Gastroesophageal sphincter (tissue), 2 donors: ENCODE data around the gene ZNF723.

ENCODE experiments used
- POLR2A ChIP-seq, 2 donors: fragments of 450-650 bp; IDR thresholded peaks; one replicate each; pipeline ENCODE4 v1.6.1; 2017; ENCODE audit warnings: antibody characterized with exemption in 2 of 2, mild to moderate bottlenecking in 2 of 2, moderate library complexity in 1 of 2
- POLR2AphosphoS5 ChIP-seq: sonication (generic); formaldehyde crosslinking; IDR thresholded peaks from one replicate; pipeline ENCODE4 v1.6.1; 2017; ENCODE audit warnings: antibody characterized with exemption

DNA sequence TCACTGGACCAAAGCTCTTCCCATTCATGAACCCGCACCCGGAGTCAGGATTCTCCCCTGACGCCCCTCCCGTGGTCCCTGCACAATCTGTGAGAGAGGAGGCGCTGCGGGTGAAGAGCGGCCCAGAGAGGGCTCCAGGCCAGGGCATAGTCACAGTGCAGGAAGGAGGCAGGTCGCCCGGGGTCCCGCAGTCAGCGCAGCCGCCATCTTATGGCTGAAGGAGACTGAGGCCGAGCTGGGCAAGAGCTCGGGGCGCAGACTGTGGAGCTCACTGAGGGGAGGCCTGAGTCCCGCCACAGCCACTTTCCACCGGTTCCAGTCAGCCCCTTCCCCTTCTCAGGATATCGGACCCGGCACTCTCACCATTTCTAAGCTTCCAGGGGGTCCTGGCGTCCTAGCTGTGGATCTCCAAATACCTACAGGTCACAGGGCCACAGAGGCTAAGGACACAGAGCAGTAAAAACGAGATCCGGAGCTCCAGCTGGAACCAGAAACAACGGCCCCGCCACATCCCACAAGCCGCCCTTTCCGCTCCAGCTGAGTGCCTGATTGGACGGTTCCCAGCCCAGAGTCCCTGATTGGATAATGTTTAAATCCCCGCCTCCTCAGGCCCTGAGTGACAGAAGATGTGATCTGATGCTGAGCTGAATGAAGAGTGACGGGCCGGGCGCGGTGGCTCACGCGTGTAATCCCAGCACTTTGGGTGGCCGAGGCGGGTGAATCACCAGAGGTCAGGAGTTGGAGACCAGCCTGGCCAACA lies 48.3 kb upstream of the ZNF723 start, which contains the start of gene ZNF99:
- TF ChIP-seq POLR2A (IDR thresholded peaks at IDR 0.05): no peak
- TF ChIP-seq POLR2AphosphoS5: no peak
